Measurements from ENCODE around the gene MASP2.
"Not testable (repeated sequence)": the region's sequence is repeated elsewhere in the genome, so short reads cannot be mapped to it uniquely, and the experiment has no call there.

MASP2 gene

GRCh38 chr1:11058026-11058425 is 11.0 kb upstream of the MASP2 start:
- no peak for DNase-seq

GRCh38 chr1:11057477-11057876 is 10.4 kb upstream of the MASP2 start:
- no peak for DNase-seq

GRCh38 chr1:11056504-11056903 is 9.5 kb upstream of the MASP2 start:
- DNase-seq: no peak

- no peak for DNase-seq
These were observed 8.6 kb upstream of the MASP2 start for GRCh38 chr1:11055676-11056075.

GRCh38 chr1:11054666-11055065 is 7.6 kb upstream of the MASP2 start:
- no peak for DNase-seq

- no peak for DNase-seq
These were observed 7.1 kb upstream of the MASP2 start for GRCh38 chr1:11054181-11054580.

GRCh38 chr1:11053758-11054137 is 6.7 kb upstream of the MASP2 start:
- DNase-seq: no peak

GRCh38 chr1:11052839-11053757 is 6.1 kb upstream of the MASP2 start:
- DNase-seq: no peak

- DNase-seq: no peak
These were observed 4.9 kb upstream of the MASP2 start for GRCh38 chr1:11051781-11052511.

- not testable (repeated sequence) for DNase-seq
These were observed 4.1 kb upstream of the MASP2 start for GRCh38 chr1:11051121-11051520.

- no peak for DNase-seq
These were observed 821 bp downstream of the MASP2 start for GRCh38 chr1:11046270-11046566.

GRCh38 chr1:11045428-11046269 is 1.4 kb downstream of the MASP2 start:
- no peak for DNase-seq

- DNase-seq: no peak
These were observed 2.1 kb downstream of the MASP2 start for GRCh38 chr1:11044849-11045427.

GRCh38 chr1:11044086-11044848 is 2.8 kb downstream of the MASP2 start:
- DNase-seq: no peak

GRCh38 chr1:11042995-11043874 is 3.8 kb downstream of the MASP2 start:
- DNase-seq: no peak

GRCh38 chr1:11042065-11042464 is 5.0 kb downstream of the MASP2 start:
- no peak for DNase-seq

GRCh38 chr1:11041048-11041447 is 6.0 kb downstream of the MASP2 start:
- DNase-seq: no peak

- not testable (repeated sequence) for DNase-seq
These were observed 7.0 kb downstream of the MASP2 start for GRCh38 chr1:11040105-11040429.

- DNase-seq: no peak
These were observed 7.5 kb downstream of the MASP2 start for GRCh38 chr1:11039351-11040104.

GRCh38 chr1:11037740-11038182 is 9.3 kb downstream of the MASP2 start:
- peak; percentile 83 for DNase-seq

Data from CD4-positive, alpha-beta T cell treated with Interferon gamma for 1 hour (primary cell).